Fibroblast of lung (primary cell): ENCODE measurements around the gene QARS1. TPM values are rescaled to one million over a fixed set of nuclear protein-coding genes. Genes with fewer than 3 reads are reported as not detected.

Experiments
- DNase-seq, 2 donors: peaks; one replicate each; pipeline versions ENCODE4 v3.0.0 to v3.0.0-alpha.2; 2010; ENCODE audit warnings: low read depth in 2 of 2
- H2AFZ ChIP-seq: 2 replicates; pipeline ENCODE4 v1.5.1; 2012; ENCODE audit warnings: low read length, control low read depth, inconsistent platforms
- H3K27ac ChIP-seq: 2 replicates; pipeline ENCODE4 v1.5.1; 2011; ENCODE audit warnings: low read length, control low read depth; ENCODE audit not compliant: insufficient read depth
- H3K27me3 ChIP-seq: 2 replicates; pipeline ENCODE4 v1.5.1; 2011; ENCODE audit warnings: mild to moderate bottlenecking, low read length; ENCODE audit not compliant: control insufficient read depth, insufficient read depth
- H3K36me3 ChIP-seq: 2 replicates; pipeline ENCODE4 v1.5.1; 2011; ENCODE audit warnings: low read length; ENCODE audit not compliant: control insufficient read depth, insufficient read depth
- H3K4me1 ChIP-seq: 2 replicates; pipeline ENCODE4 v1.5.1; 2011; ENCODE audit warnings: low read length; ENCODE audit not compliant: control insufficient read depth, insufficient read depth; ENCODE audit errors: extremely low read depth
- H3K4me2 ChIP-seq: 2 replicates; pipeline ENCODE4 v1.5.1; 2011; ENCODE audit warnings: low read length, control low read depth; ENCODE audit not compliant: insufficient read depth; ENCODE audit errors: extremely low read depth
- H3K4me3 ChIP-seq, 4 experiments: fragments of 200-600 bp in 1 of 4; sonication (generic) in 1 of 4; replicated peaks in 1 of 4; 2 replicates each; pipeline ENCODE4 v1.5.1; 2011 to 2016; ENCODE audit warnings: low read length in 4 of 4, low read depth in 3 of 4, mild to moderate bottlenecking in 3 of 4, control low read depth in 2 of 4, inconsistent platforms in 1 of 4, mixed read lengths in 1 of 4; ENCODE audit not compliant: insufficient read depth in 1 of 4; ENCODE audit errors: control extremely low read depth in 1 of 4
- H3K79me2 ChIP-seq: 2 replicates; pipeline ENCODE4 v1.5.1; 2012; ENCODE audit warnings: mild to moderate bottlenecking, low read length, inconsistent platforms; ENCODE audit not compliant: control insufficient read depth, insufficient read depth
- H3K9ac ChIP-seq: 2 replicates; pipeline ENCODE4 v1.5.1; 2011; ENCODE audit warnings: mild to moderate bottlenecking, low read length, control low read depth; ENCODE audit not compliant: insufficient read depth
- H3K9me3 ChIP-seq: 2 replicates; pipeline ENCODE4 v1.5.1; 2012; ENCODE audit warnings: low read depth, low read length; ENCODE audit not compliant: control insufficient read depth, insufficient read depth
- H4K20me1 ChIP-seq: 2 replicates; pipeline ENCODE4 v1.5.1; 2011; ENCODE audit warnings: low read length; ENCODE audit not compliant: control insufficient read depth, insufficient read depth; ENCODE audit errors: extremely low read depth
- EZH2 ChIP-seq: IDR thresholded peaks from 2 replicates; pipeline ENCODE4 v1.5.1; 2012; ENCODE audit warnings: low read length, control low read depth, mild to moderate bottlenecking; ENCODE audit errors: missing control alignments
- polyA plus RNA-seq, 2 donors: library from polyadenylated mRNA; depleted of rRNA in 1 of 2; stranded (reverse) in 1 of 2; unstranded in 1 of 2; fragments of >200 nt; gene quantifications; 2 replicates each; pipeline ENCODE4 v1.2.1, GENCODE V29; 2011 to 2012; ENCODE audit warnings: missing spikeins in 1 of 2
- total RNA-seq: library from RNA; depleted of rRNA; stranded (reverse); fragments of >200 nt; gene quantifications from 2 replicates; pipeline ENCODE4 v1.2.1, GENCODE V29; 2014
- TF ChIP-seq, protein P1 (sequence below), 2 donors: IDR thresholded peaks in 1 of 2; conservative IDR thresholded peaks in 1 of 2; 1 replicate in 1 of 2; 2 replicates in 1 of 2; pipeline ENCODE4 v1.5.1; 2011 to 2012; ENCODE audit warnings: low read length in 2 of 2, control low read depth in 1 of 2, inconsistent platforms in 1 of 2, low read depth in 1 of 2, mild to moderate bottlenecking in 1 of 2

QARS1 gene
- total and polyA plus RNA-seq, 2 donors (not counting 1 experiment from before 2014, with no cell fraction given), result 164 to 304 TPM

DNA sequence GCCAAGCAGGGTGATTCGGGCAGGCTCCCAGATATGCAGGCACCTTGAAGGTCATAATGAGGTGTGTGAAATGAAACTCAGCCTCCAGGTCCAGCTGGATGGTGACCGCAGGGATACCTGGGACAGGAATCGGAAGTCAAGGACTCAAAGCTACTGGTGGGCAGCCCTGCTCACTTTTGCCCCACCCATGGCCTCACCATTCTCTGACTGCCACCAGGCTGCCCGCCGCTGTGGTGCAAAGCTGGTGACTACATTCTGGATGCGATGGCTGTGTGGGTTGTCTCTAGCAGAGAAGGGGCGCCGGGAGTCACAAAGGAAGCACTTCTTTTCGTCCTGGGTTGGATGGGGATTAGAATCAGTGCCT, 27.5 kb upstream of the QARS1 start:
- Histone ChIP-seq H3K4me3 (peak overlapping the region; percentile 78 to 96 (median 90)), H3K27ac (peak overlapping the region; percentile 78), H3K36me3 (peaks cover 29% of the 10 kb centered on the region), H4K20me1 (no peaks in the 10 kb centered on the region), H3K27me3 (no peaks in the 10 kb centered on the region), H3K9me3 (no peaks in the 10 kb centered on the region), H3K4me1 (peaks cover 3% of the 10 kb centered on the region), H3K79me2 (peaks cover 34% of the 10 kb centered on the region), H3K4me2 (peak overlapping the region; percentile 82), H2AFZ (no peak overlapping the region), H3K9ac (peak overlapping the region; percentile 61)
- no peak for DNase-seq
- TF ChIP-seq, protein P1, sequence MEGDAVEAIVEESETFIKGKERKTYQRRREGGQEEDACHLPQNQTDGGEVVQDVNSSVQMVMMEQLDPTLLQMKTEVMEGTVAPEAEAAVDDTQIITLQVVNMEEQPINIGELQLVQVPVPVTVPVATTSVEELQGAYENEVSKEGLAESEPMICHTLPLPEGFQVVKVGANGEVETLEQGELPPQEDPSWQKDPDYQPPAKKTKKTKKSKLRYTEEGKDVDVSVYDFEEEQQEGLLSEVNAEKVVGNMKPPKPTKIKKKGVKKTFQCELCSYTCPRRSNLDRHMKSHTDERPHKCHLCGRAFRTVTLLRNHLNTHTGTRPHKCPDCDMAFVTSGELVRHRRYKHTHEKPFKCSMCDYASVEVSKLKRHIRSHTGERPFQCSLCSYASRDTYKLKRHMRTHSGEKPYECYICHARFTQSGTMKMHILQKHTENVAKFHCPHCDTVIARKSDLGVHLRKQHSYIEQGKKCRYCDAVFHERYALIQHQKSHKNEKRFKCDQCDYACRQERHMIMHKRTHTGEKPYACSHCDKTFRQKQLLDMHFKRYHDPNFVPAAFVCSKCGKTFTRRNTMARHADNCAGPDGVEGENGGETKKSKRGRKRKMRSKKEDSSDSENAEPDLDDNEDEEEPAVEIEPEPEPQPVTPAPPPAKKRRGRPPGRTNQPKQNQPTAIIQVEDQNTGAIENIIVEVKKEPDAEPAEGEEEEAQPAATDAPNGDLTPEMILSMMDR (conservative IDR thresholded peaks at IDR 0.05 in 1 of 2, IDR thresholded peaks at IDR 0.05 in 1 of 2; ENCODE audit: low read depth in 1 of 2, low read length in 2 of 2), result no peak
- no peak for TF ChIP-seq EZH2

DNA sequence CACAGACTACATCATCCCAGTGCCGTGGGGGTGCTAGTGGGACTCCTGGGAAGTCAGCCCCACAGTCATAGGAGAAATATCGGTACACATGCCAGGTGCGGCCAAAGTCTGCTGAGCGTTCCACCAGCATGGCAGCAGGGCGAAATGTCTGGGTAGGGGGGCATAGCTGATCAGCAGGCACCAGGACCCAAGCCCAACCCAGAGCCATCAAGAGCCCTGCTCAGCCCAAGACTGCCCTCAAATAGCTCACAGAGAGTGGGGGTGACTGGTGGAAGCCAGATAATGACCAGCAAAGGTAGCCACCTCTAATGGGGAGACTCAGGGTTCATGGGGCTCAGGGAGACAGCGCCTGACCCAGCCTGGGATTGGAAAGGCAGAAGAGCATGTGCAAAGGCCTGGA, 27.0 kb upstream of the QARS1 start:
- Histone ChIP-seq H3K36me3 (peaks cover 31% of the 10 kb centered on the region), H2AFZ (no peak overlapping the region), H3K79me2 (peaks cover 34% of the 10 kb centered on the region), H3K27me3 (no peaks in the 10 kb centered on the region), H3K27ac (no peak overlapping the region), H4K20me1 (no peaks in the 10 kb centered on the region), H3K9ac (no peak overlapping the region), H3K4me2 (peak overlapping the region; percentile 82), H3K4me3 (peak overlapping the region; percentile 78 to 96 (median 90)), H3K9me3 (no peaks in the 10 kb centered on the region), H3K4me1 (peaks cover 3% of the 10 kb centered on the region)
- DNase-seq, result no peak
- TF ChIP-seq, protein P1 (conservative IDR thresholded peaks at IDR 0.05 in 1 of 2, IDR thresholded peaks at IDR 0.05 in 1 of 2; ENCODE audit: low read depth in 1 of 2, low read length in 2 of 2), result no peak
- TF ChIP-seq EZH2, result no peak

DNA sequence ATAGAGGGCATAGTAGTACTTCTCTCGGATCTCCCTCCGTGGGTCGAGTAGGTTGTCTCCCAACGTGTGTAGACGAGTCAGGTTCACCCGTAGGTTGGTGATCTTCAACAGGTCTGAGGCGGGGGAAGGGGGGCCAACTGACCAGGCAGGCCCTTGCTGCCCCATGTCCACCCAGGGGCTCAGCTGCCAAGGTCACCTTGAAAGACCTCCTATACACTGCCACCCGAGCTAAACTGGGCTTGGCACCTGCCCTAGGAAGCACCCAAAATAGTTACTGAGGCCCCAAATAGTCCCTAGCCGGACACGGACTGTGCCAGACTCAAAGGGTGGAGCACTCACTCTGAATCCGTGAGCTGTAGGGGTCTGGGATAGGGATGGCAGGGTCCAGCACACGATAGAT, 26.5 kb upstream of the QARS1 start:
- Histone ChIP-seq H3K4me1 (peaks cover 3% of the 10 kb centered on the region), H4K20me1 (no peaks in the 10 kb centered on the region), H3K9ac (no peak overlapping the region), H2AFZ (no peak overlapping the region), H3K27ac (no peak overlapping the region), H3K9me3 (no peaks in the 10 kb centered on the region), H3K79me2 (peaks cover 34% of the 10 kb centered on the region), H3K36me3 (peaks cover 31% of the 10 kb centered on the region), H3K4me2 (peak overlapping the region; percentile 82), H3K4me3 (peak overlapping the region in 2 of 4 experiments; percentile 78 to 96), H3K27me3 (no peaks in the 10 kb centered on the region)
- TF ChIP-seq, protein P1 (conservative IDR thresholded peaks at IDR 0.05 in 1 of 2, IDR thresholded peaks at IDR 0.05 in 1 of 2; ENCODE audit: low read depth in 1 of 2, low read length in 2 of 2), result no peak
- no peak for TF ChIP-seq EZH2
- no peak for DNase-seq
